ENCODE data around the gene IFT122.

IFT122 gene

GRCh38 chr3:129461022-129461421 is 21.0 kb downstream of the IFT122 start:
- Histone ChIP-seq H3K4me3 (ENCODE audit: low read length in 2 of 2) (no peak overlapping the region), H3K9me3 (ENCODE audit: control insufficient read depth in 2 of 2, low read length in 2 of 2) (no peaks in the 10 kb centered on the region), H3K4me1 (ENCODE audit: control insufficient read depth, insufficient read depth, low read length) (no peaks in the 10 kb centered on the region), H3K9ac (ENCODE audit: low read length in 2 of 2) (no peak overlapping the region), H3K27me3 (ENCODE audit: control insufficient read depth in 1 of 2, insufficient read depth in 2 of 2, low read length in 2 of 2) (no peaks in the 10 kb centered on the region), H3K27ac (ENCODE audit: low read length) (no peak overlapping the region), H3K36me3 (ENCODE audit: control insufficient read depth in 2 of 2, insufficient read depth in 2 of 2, low read length in 2 of 2) (peaks cover 15 to 28% of the 10 kb centered on the region in 2 donors)

GRCh38 chr3:129461461-129462146 is 21.6 kb downstream of the IFT122 start:
- no peaks in the 10 kb centered on the region for H3K4me1 ChIP-seq (ENCODE audit: control insufficient read depth, insufficient read depth, low read length)
- H3K27me3 ChIP-seq (ENCODE audit: control insufficient read depth in 1 of 2, insufficient read depth in 2 of 2, low read length in 2 of 2), result no peaks in the 10 kb centered on the region
- H3K27ac ChIP-seq (ENCODE audit: low read length), result no peak overlapping the region
- H3K4me3 ChIP-seq (ENCODE audit: low read length in 2 of 2), result no peak overlapping the region
- H3K9me3 ChIP-seq (ENCODE audit: control insufficient read depth in 2 of 2, low read length in 2 of 2), result no peaks in the 10 kb centered on the region
- no peak overlapping the region for H3K9ac ChIP-seq (ENCODE audit: low read length in 2 of 2)
- H3K36me3 ChIP-seq (ENCODE audit: control insufficient read depth in 2 of 2, insufficient read depth in 2 of 2, low read length in 2 of 2), result peaks cover 15 to 26% of the 10 kb centered on the region in 2 donors

GRCh38 chr3:129462361-129462968 is 22.4 kb downstream of the IFT122 start:
- H3K27me3 ChIP-seq (ENCODE audit: control insufficient read depth in 1 of 2, insufficient read depth in 2 of 2, low read length in 2 of 2), result no peaks in the 10 kb centered on the region
- no peak overlapping the region for H3K9ac ChIP-seq (ENCODE audit: low read length in 2 of 2)
- H3K27ac ChIP-seq (ENCODE audit: low read length), result no peak overlapping the region
- peaks cover 10 to 25% of the 10 kb centered on the region in 2 donors for H3K36me3 ChIP-seq (ENCODE audit: control insufficient read depth in 2 of 2, insufficient read depth in 2 of 2, low read length in 2 of 2)
- H3K4me1 ChIP-seq (ENCODE audit: control insufficient read depth, insufficient read depth, low read length), result no peaks in the 10 kb centered on the region
- H3K9me3 ChIP-seq (ENCODE audit: control insufficient read depth in 2 of 2, low read length in 2 of 2), result no peaks in the 10 kb centered on the region
- H3K4me3 ChIP-seq (ENCODE audit: low read length in 2 of 2), result no peak overlapping the region

- H3K9ac ChIP-seq (ENCODE audit: low read length in 2 of 2), result no peak overlapping the region
- H3K4me3 ChIP-seq (ENCODE audit: low read length in 2 of 2), result no peak overlapping the region
- H3K36me3 ChIP-seq (ENCODE audit: control insufficient read depth in 2 of 2, insufficient read depth in 2 of 2, low read length in 2 of 2), result peaks cover 10 to 24% of the 10 kb centered on the region in 2 donors
- no peaks in the 10 kb centered on the region for H3K4me1 ChIP-seq (ENCODE audit: control insufficient read depth, insufficient read depth, low read length)
- no peaks in the 10 kb centered on the region for H3K9me3 ChIP-seq (ENCODE audit: control insufficient read depth in 2 of 2, low read length in 2 of 2)
- no peaks in the 10 kb centered on the region for H3K27me3 ChIP-seq (ENCODE audit: control insufficient read depth in 1 of 2, insufficient read depth in 2 of 2, low read length in 2 of 2)
- H3K27ac ChIP-seq (ENCODE audit: low read length), result no peak overlapping the region
Measured at GRCh38 chr3:129463094-129463493, 23.1 kb downstream of the IFT122 start.

- Histone ChIP-seq H3K27me3 (ENCODE audit: control insufficient read depth in 1 of 2, insufficient read depth in 2 of 2, low read length in 2 of 2) (no peaks in the 10 kb centered on the region), H3K36me3 (ENCODE audit: control insufficient read depth in 2 of 2, insufficient read depth in 2 of 2, low read length in 2 of 2) (peaks cover 5 to 24% of the 10 kb centered on the region in 2 donors), H3K27ac (ENCODE audit: low read length) (no peak overlapping the region)
Measured at GRCh38 chr3:129463716-129464115, 23.7 kb downstream of the IFT122 start.

GRCh38 chr3:129467932-129468331 is 27.9 kb downstream of the IFT122 start:
- H3K4me1 ChIP-seq (ENCODE audit: control insufficient read depth, insufficient read depth, low read length), result no peaks in the 10 kb centered on the region
- no peak overlapping the region for H3K4me3 ChIP-seq (ENCODE audit: low read length in 2 of 2)
- no peaks in the 10 kb centered on the region for H3K27me3 ChIP-seq (ENCODE audit: control insufficient read depth in 1 of 2, insufficient read depth in 2 of 2, low read length in 2 of 2)
- H3K9ac ChIP-seq (ENCODE audit: low read length in 2 of 2), result no peak overlapping the region
- H3K27ac ChIP-seq (ENCODE audit: low read length), result no peak overlapping the region
- H3K36me3 ChIP-seq (ENCODE audit: control insufficient read depth in 2 of 2, insufficient read depth in 2 of 2, low read length in 2 of 2), result peaks cover 12 to 24% of the 10 kb centered on the region in 2 donors
- no peaks in the 10 kb centered on the region for H3K9me3 ChIP-seq (ENCODE audit: control insufficient read depth in 2 of 2, low read length in 2 of 2)

More at GRCh38 chr3:129463716-129464115, 23.7 kb downstream of the IFT122 start:
- Histone ChIP-seq H3K9me3 (ENCODE audit: control insufficient read depth in 2 of 2, low read length in 2 of 2) (no peaks in the 10 kb centered on the region), H3K4me3 (ENCODE audit: low read length in 2 of 2) (no peak overlapping the region), H3K9ac (ENCODE audit: low read length in 2 of 2) (no peak overlapping the region), H3K4me1 (ENCODE audit: control insufficient read depth, insufficient read depth, low read length) (no peaks in the 10 kb centered on the region)

- H3K36me3 ChIP-seq (ENCODE audit: control insufficient read depth in 2 of 2, insufficient read depth in 2 of 2, low read length in 2 of 2), result peaks cover 12 to 17% of the 10 kb centered on the region in 2 donors
- no peaks in the 10 kb centered on the region for H3K9me3 ChIP-seq (ENCODE audit: control insufficient read depth in 2 of 2, low read length in 2 of 2)
- H3K4me1 ChIP-seq (ENCODE audit: control insufficient read depth, insufficient read depth, low read length), result no peaks in the 10 kb centered on the region
- H3K27ac ChIP-seq (ENCODE audit: low read length), result no peak overlapping the region
- no peak overlapping the region for H3K4me3 ChIP-seq (ENCODE audit: low read length in 2 of 2)
- no peak overlapping the region for H3K9ac ChIP-seq (ENCODE audit: low read length in 2 of 2)
- H3K27me3 ChIP-seq (ENCODE audit: control insufficient read depth in 1 of 2, insufficient read depth in 2 of 2, low read length in 2 of 2), result no peaks in the 10 kb centered on the region
Measured at GRCh38 chr3:129469026-129469425, 29.0 kb downstream of the IFT122 start.

- Histone ChIP-seq H3K27me3 (ENCODE audit: control insufficient read depth in 1 of 2, insufficient read depth in 2 of 2, low read length in 2 of 2) (no peaks in the 10 kb centered on the region), H3K4me1 (ENCODE audit: control insufficient read depth, insufficient read depth, low read length) (no peaks in the 10 kb centered on the region), H3K9me3 (ENCODE audit: control insufficient read depth in 2 of 2, low read length in 2 of 2) (no peaks in the 10 kb centered on the region), H3K4me3 (ENCODE audit: low read length in 2 of 2) (no peak overlapping the region), H3K27ac (ENCODE audit: low read length) (no peak overlapping the region), H3K9ac (ENCODE audit: low read length in 2 of 2) (no peak overlapping the region), H3K36me3 (ENCODE audit: control insufficient read depth in 2 of 2, insufficient read depth in 2 of 2, low read length in 2 of 2) (peaks cover 11 to 12% of the 10 kb centered on the region in 2 donors)
Measured at GRCh38 chr3:129470861-129471260, 30.8 kb downstream of the IFT122 start.

GRCh38 chr3:129473067-129473768 is 33.2 kb downstream of the IFT122 start:
- H3K4me1 ChIP-seq (ENCODE audit: control insufficient read depth, insufficient read depth, low read length), result no peaks in the 10 kb centered on the region
- H3K9me3 ChIP-seq (ENCODE audit: control insufficient read depth in 2 of 2, low read length in 2 of 2), result no peaks in the 10 kb centered on the region
- H3K27me3 ChIP-seq (ENCODE audit: control insufficient read depth in 1 of 2, insufficient read depth in 2 of 2, low read length in 2 of 2), result no peaks in the 10 kb centered on the region
- H3K27ac ChIP-seq (ENCODE audit: low read length), result no peak overlapping the region
- no peak overlapping the region for H3K4me3 ChIP-seq (ENCODE audit: low read length in 2 of 2)
- H3K9ac ChIP-seq (ENCODE audit: low read length in 2 of 2), result no peak overlapping the region
- H3K36me3 ChIP-seq (ENCODE audit: control insufficient read depth in 2 of 2, insufficient read depth in 2 of 2, low read length in 2 of 2), result peaks cover 19 to 25% of the 10 kb centered on the region in 2 donors

- H3K36me3 ChIP-seq (ENCODE audit: control insufficient read depth in 2 of 2, insufficient read depth in 2 of 2, low read length in 2 of 2), result peaks cover 19 to 28% of the 10 kb centered on the region in 2 donors
- H3K27ac ChIP-seq (ENCODE audit: low read length), result no peak overlapping the region
- H3K9me3 ChIP-seq (ENCODE audit: control insufficient read depth in 2 of 2, low read length in 2 of 2), result no peaks in the 10 kb centered on the region
- no peak overlapping the region for H3K4me3 ChIP-seq (ENCODE audit: low read length in 2 of 2)
- H3K27me3 ChIP-seq (ENCODE audit: control insufficient read depth in 1 of 2, insufficient read depth in 2 of 2, low read length in 2 of 2), result no peaks in the 10 kb centered on the region
- no peak overlapping the region for H3K9ac ChIP-seq (ENCODE audit: low read length in 2 of 2)
- no peaks in the 10 kb centered on the region for H3K4me1 ChIP-seq (ENCODE audit: control insufficient read depth, insufficient read depth, low read length)
Measured at GRCh38 chr3:129473769-129474152, 33.7 kb downstream of the IFT122 start.

Measured in stomach smooth muscle (tissue), 2 donors.